ENCODE data around the gene ARHGEF1.

DNA sequence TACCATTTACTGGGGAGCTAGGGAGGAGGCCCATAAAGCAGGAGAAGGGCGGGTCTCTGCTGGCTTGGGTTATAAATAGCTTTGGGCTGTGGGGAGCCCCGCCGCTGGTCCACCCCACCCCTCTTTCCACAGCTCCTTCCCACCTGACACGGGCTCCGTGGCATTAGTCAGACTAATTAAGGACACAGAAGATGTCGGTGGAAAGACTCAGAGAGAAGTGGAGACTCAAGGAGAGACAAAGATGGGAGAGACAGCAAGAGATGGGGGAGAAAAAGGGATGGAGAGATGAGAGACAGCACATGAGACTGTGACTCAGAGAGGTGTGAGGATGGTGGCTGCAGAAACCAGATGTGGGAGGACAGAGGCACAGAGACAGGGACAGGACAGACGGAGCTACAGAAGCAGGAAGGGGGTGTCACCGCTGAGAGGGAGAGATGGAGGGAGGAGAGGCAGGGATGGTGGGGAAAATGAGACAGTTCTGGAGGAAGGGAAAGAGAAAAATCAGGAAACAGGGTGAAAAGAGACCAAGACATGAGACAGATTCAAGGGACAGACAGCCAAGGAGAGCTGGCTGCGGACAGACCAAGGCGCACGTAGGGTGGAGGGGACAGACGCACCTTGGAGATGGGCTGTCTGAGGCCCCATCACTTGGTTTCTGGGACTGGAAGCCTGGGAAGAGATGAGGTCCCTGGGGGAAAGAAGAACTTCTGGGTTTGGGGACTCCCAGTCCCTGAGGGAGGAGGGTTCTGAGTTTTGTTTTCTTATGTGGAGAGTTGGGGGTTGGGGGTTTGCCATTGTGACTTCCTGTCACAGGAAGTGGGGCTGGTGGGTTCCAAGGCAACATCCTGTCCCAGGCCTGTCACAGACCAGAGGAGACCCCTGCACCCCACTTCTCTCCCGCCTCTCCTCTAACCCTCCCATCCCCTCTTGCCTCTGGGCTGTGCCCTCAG is 4.1 kb downstream of the ARHGEF1 start:
- TF ChIP-seq EZH2 (IDR thresholded peaks at IDR 0.05; ENCODE audit: low read length, missing control alignments) = no peak
- TF ChIP-seq, protein P1, sequence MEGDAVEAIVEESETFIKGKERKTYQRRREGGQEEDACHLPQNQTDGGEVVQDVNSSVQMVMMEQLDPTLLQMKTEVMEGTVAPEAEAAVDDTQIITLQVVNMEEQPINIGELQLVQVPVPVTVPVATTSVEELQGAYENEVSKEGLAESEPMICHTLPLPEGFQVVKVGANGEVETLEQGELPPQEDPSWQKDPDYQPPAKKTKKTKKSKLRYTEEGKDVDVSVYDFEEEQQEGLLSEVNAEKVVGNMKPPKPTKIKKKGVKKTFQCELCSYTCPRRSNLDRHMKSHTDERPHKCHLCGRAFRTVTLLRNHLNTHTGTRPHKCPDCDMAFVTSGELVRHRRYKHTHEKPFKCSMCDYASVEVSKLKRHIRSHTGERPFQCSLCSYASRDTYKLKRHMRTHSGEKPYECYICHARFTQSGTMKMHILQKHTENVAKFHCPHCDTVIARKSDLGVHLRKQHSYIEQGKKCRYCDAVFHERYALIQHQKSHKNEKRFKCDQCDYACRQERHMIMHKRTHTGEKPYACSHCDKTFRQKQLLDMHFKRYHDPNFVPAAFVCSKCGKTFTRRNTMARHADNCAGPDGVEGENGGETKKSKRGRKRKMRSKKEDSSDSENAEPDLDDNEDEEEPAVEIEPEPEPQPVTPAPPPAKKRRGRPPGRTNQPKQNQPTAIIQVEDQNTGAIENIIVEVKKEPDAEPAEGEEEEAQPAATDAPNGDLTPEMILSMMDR (conservative IDR thresholded peaks at IDR 0.05 in 1 of 2, IDR thresholded peaks at IDR 0.05 in 1 of 2; ENCODE audit: low read depth in 1 of 2, low read length in 2 of 2) = no peak
